ENCODE data around the gene ATP11B. TPM values are rescaled to one million over a fixed set of nuclear protein-coding genes. Genes with fewer than 3 reads are reported as not detected.

ATP11B gene
- total and polyA plus RNA-seq, 2 of the 8 experiments (the other 6 are each of a cell fraction or from before 2014, with no cell fraction given): 5.1 to 26.5 TPM

GRCh38 chr3:182889948-182890629, 96.8 kb downstream of the ATP11B start:
- Histone ChIP-seq H3K9ac (replicated peaks in 1 of 4; ENCODE audit: extremely low read depth in 1 of 4, low read depth in 3 of 4, low read length in 3 of 4) (no peak overlapping the region), H3K23me2 (ENCODE audit: low read depth, low read length) (no peaks in the 10 kb centered on the region), H3K27me3 (replicated peaks in 1 of 4; ENCODE audit: control insufficient read depth in 3 of 4, extremely low read depth in 1 of 4, insufficient read depth in 3 of 4, low read length in 3 of 4) (no peaks in the 10 kb centered on the region), H2AFZ (ENCODE audit: low read length) (no peak overlapping the region), H2AK5ac (ENCODE audit: low read depth, low read length) (no peak overlapping the region), H4K91ac (replicated peaks; ENCODE audit: insufficient read length, low read length) (no peak overlapping the region), H4K5ac (ENCODE audit: insufficient read length, low read depth, low read length) (no peak overlapping the region), H3K56ac (replicated peaks; ENCODE audit: insufficient read length, low read depth, low read length) (no peak overlapping the region), H4K8ac (ENCODE audit: extremely low read depth, insufficient read depth, low read length) (no peak overlapping the region), H3K79me2 (ENCODE audit: control insufficient read depth in 1 of 2, insufficient read depth in 2 of 2, low read length in 2 of 2) (no peaks in the 10 kb centered on the region), H3K36me3 (ENCODE audit: control insufficient read depth in 2 of 4, insufficient read depth in 4 of 4, low read length in 3 of 4) (no peaks in the 10 kb centered on the region), H2BK20ac (ENCODE audit: low read length) (no peak overlapping the region), H2BK12ac (ENCODE audit: low read depth, low read length) (no peak overlapping the region), H2BK5ac (ENCODE audit: low read depth, low read length) (no peak overlapping the region), H4K20me1 (replicated peaks in 1 of 2; ENCODE audit: control insufficient read depth in 1 of 2, insufficient read depth in 2 of 2, low read length in 2 of 2) (no peaks in the 10 kb centered on the region), H2BK120ac (replicated peaks; ENCODE audit: low read depth, low read length) (no peak overlapping the region), H3K4ac (replicated peaks; ENCODE audit: insufficient read length, low read depth, low read length) (no peak overlapping the region), H3K4me3 (ENCODE audit: extremely low read depth in 1 of 4, insufficient read depth in 2 of 4, low read depth in 3 of 4, low read length in 4 of 4) (no peak overlapping the region), H3K27ac (ENCODE audit: low read depth, low read length) (no peak overlapping the region), H3K14ac (ENCODE audit: insufficient read length) (no peak overlapping the region), H3K4me2 (ENCODE audit: insufficient read depth in 1 of 2, low read depth in 2 of 2, low read length in 2 of 2) (no peak overlapping the region), H3K23ac (ENCODE audit: insufficient read length) (no peak overlapping the region), H3K4me1 (replicated peaks in 1 of 4; ENCODE audit: control insufficient read depth in 3 of 4, insufficient read depth in 4 of 4, low read length in 3 of 4) (no peaks in the 10 kb centered on the region), H3K18ac (ENCODE audit: extremely low read depth, low read length) (no peak overlapping the region), H2BK15ac (ENCODE audit: low read length) (no peak overlapping the region), H3K9me3 (ENCODE audit: insufficient read depth in 2 of 2, low read depth in 1 of 2, low read length in 1 of 2) (no peaks in the 10 kb centered on the region), H3K79me1 (ENCODE audit: low read depth, low read length) (no peaks in the 10 kb centered on the region)
- no peak for TF ChIP-seq BACH1 (IDR thresholded peaks at IDR 0.05; ENCODE audit: low read length)
- no peak for TF ChIP-seq POLR2A (IDR thresholded peaks at IDR 0.05; ENCODE audit: control extremely low read depth in 1 of 2, low read depth in 2 of 2, low read length in 2 of 2)
- no peak for TF ChIP-seq POU5F1 (IDR thresholded peaks at IDR 0.05; ENCODE audit: low read depth, low read length)
- no peak for TF ChIP-seq CREB1 (IDR thresholded peaks at IDR 0.05)
- no peak for TF ChIP-seq ASH2L (IDR thresholded peaks at IDR 0.05; ENCODE audit: low read length)
- no peak for TF ChIP-seq GTF2F1 (IDR thresholded peaks at IDR 0.05; ENCODE audit: borderline replicate concordance, low read depth, low read length)
- no peak for TF ChIP-seq CBX5 (IDR thresholded peaks at IDR 0.05; ENCODE audit: low read depth, low read length)
- TF ChIP-seq CBX8 (IDR thresholded peaks at IDR 0.05; ENCODE audit: borderline replicate concordance, low read depth, low read length): no peak
- TF ChIP-seq GABPA (IDR thresholded peaks at IDR 0.05; ENCODE audit: borderline replicate concordance, insufficient read depth, low read length): no peak
- TF ChIP-seq SIN3A (conservative IDR thresholded peaks at IDR 0.05 in 1 of 2, IDR thresholded peaks at IDR 0.05 in 1 of 2; ENCODE audit: low read depth in 1 of 2, low read length in 2 of 2): no peak
- no peak for TF ChIP-seq SP4 (IDR thresholded peaks at IDR 0.05; ENCODE audit: low read length)
- ChIA-PET POLR2A (ENCODE audit: partially characterized antibody) (no interaction called here), CTCF (ENCODE audit: partially characterized antibody) (interaction anchor here (2.0 kb wide), 1 partner anchor 21 kb away, joined by 7 read pairs; no protein-coding TSS in a partner anchor)
- FAIRE-seq: no peak
- DNase-seq (ENCODE audit: low read depth in 1 of 2, low spot score in 2 of 2): no peak
- 87% methylated on average over 3 of the region's 3 CpGs; no CpG with 5 or more reads in 1 of the 2 experiments for WGBS, 2 experiments (ENCODE audit: extremely low coverage in 1 of 2, insufficient coverage in 1 of 2, insufficient read length in 1 of 2, insufficient replicate concordance in 2 of 2, low coverage in 1 of 2, low lambda C conversion rate in 2 of 2, missing lambda C conversion rate in 1 of 2)

Data from H1 (cell line).